OCI-LY7 (cell line): ENCODE data around the gene FBXW7. TPM values are rescaled to one million over a fixed set of nuclear protein-coding genes. Genes with fewer than 3 reads are reported as not detected.

Experiments
- BruUV-seq: library from RNA; stranded (reverse); fragments of 400-500 nt; replicated peaks from 2 replicates; lab custom pipeline; 2021; lab: Mats Ljungman, UMichigan
- CTCF ChIA-PET: fragments of 300-600 bp; sonication (Branson Sonifier 250); formaldehyde crosslinking; loops from one replicate; lab custom pipeline; 2022; ENCODE audit warnings: antibody characterized with exemption; ENCODE audit not compliant: unreplicated experiment; lab: Charles Lee
- POLR2A ChIA-PET: fragments of 300-600 bp; sonication (Branson Sonifier 250); formaldehyde crosslinking; loops from one replicate; lab custom pipeline; 2022; ENCODE audit warnings: antibody characterized with exemption; lab: Charles Lee
- DNase-seq: peaks from one replicate; pipeline ENCODE4 v3.0.0-alpha.2; 2015; ENCODE audit warnings: low spot score
- H2AFZ ChIP-seq: fragments of 200-600 bp; sonication (generic), shearing (Covaris generic); 2 replicates; pipeline ENCODE4 v1.6.1; 2014; ENCODE audit warnings: mild to moderate bottlenecking, antibody characterized with exemption, low read length, moderate library complexity
- H3K27ac ChIP-seq: fragments of 200-600 bp; sonication (generic); 2 replicates; pipeline ENCODE4 v1.5.1; 2014; ENCODE audit warnings: mixed run types, low read depth, mild to moderate bottlenecking, moderate library complexity, low read length, inconsistent platforms; ENCODE audit not compliant: poor library complexity, severe bottlenecking
- H3K36me3 ChIP-seq: fragments of 200-600 bp; sonication (generic); 2 replicates; pipeline ENCODE4 v1.6.1; 2014; ENCODE audit warnings: mild to moderate bottlenecking, antibody characterized with exemption, low read length, moderate library complexity, mixed read lengths; ENCODE audit not compliant: insufficient read depth
- H3K4me1 ChIP-seq: fragments of 200-600 bp; sonication (generic); 2 replicates; pipeline ENCODE4 v1.5.1; 2014; ENCODE audit warnings: mild to moderate bottlenecking, low read length; ENCODE audit not compliant: insufficient read depth, poor library complexity, severe bottlenecking
- H3K4me2 ChIP-seq: fragments of 200-600 bp; sonication (generic); 2 replicates; pipeline ENCODE4 v1.6.1; 2014; ENCODE audit warnings: mild to moderate bottlenecking, low read length
- H3K4me3 ChIP-seq: fragments of 200-600 bp; sonication (generic); 2 replicates; pipeline ENCODE4 v1.5.1; 2014; ENCODE audit warnings: mild to moderate bottlenecking, low read depth, low read length; ENCODE audit not compliant: poor library complexity, severe bottlenecking
- H3K79me2 ChIP-seq: fragments of 200-600 bp; sonication (generic); 2 replicates; pipeline ENCODE4 v1.6.1; 2016; ENCODE audit warnings: low read depth, mild to moderate bottlenecking, low read length, moderate library complexity, mixed read lengths; ENCODE audit not compliant: insufficient read depth
- H3K9me2 ChIP-seq: fragments of 200-600 bp; sonication (generic); 2 replicates; pipeline ENCODE4 v1.6.1; 2016; ENCODE audit warnings: mild to moderate bottlenecking, low read length, mixed read lengths; ENCODE audit not compliant: insufficient read depth
- H3K9me3 ChIP-seq: fragments of 200-600 bp; sonication (generic); 2 replicates; pipeline ENCODE4 v1.6.1; 2014; ENCODE audit warnings: mild to moderate bottlenecking, mixed run types, low read length, mixed read lengths
- H4K20me1 ChIP-seq: fragments of 200-600 bp; sonication (generic); 2 replicates; pipeline ENCODE4 v1.6.1; 2014; ENCODE audit warnings: mild to moderate bottlenecking, antibody characterized with exemption, low read length, moderate library complexity, mixed read lengths; ENCODE audit not compliant: insufficient read depth
- EZH2phosphoT487 ChIP-seq: fragments of 200-600 bp; sonication (generic); IDR thresholded peaks from 2 replicates; pipeline ENCODE4 v1.6.1; 2018; ENCODE audit warnings: low read depth, borderline replicate concordance, mild to moderate bottlenecking, mixed run types, antibody characterized with exemption, low read length, moderate library complexity, mixed read lengths
- intact Hi-C: fragments of 100-400 bp; cut with micrococcal nuclease; formaldehyde crosslinking; loops from one replicate; pipeline ENCODE4 v1.10.0; 2022; ENCODE audit not compliant: unreplicated experiment
- total RNA-seq, 2 experiments: library from RNA; depleted of rRNA in 1 of 2; stranded (reverse); fragments of >200 nt in 1 of 2; shearing (Covaris generic) in 1 of 2; gene quantifications; 2 replicates each; pipeline ENCODE4 v1.2.3, GENCODE V29; 2014 to 2022
- TF ChIP-seq, protein P1 (sequence below): fragments of 200-600 bp; sonication (generic); conservative IDR thresholded peaks from 2 replicates; pipeline ENCODE4 v1.5.1; 2014; ENCODE audit warnings: mild to moderate bottlenecking, antibody characterized with exemption, low read length, moderate library complexity, mixed read lengths

FBXW7 gene
- total RNA-seq, 2 experiments from 2014 or later, result 58.8 to 102 TPM

DNA sequence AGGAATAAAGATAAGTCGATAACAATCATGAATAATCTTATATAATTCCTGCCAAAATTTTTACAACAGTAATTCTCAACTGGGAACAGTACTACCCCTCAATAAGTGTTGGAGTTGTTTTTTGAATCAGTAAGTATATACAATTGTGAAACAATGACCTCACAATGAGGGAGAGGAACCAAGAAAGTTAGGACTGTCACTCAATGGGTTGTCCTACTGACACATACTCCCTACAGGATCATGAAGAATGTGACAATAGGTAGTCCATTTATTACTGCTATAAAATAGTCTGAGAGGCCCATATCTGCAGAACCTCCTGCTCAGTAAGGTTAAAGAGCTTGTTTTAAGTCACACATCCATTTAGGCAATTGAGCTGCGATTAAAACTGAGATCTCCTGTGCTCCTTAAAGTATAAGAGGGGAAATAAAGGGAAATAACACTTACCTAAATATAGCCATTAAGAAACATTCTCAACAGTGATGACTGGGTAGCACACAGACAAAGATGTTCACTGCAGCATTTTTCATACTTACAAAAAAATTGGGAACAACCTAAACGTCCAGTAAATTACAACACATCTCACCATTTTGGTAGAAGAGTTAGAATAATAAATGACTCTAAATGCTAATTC, 26.2 kb downstream of the FBXW7 start:
- ChIA-PET POLR2A (interaction anchor here (0.7 to 2.3 kb wide), 7 partner anchors 8 to 754 kb away, joined by 3 to 12 read pairs (median 6); no protein-coding TSS in a partner anchor), CTCF (no interaction called here)
- H3K4me3 ChIP-seq, result no peak overlapping the region
- BruUV-seq, result no TSS peak
- intact Hi-C loops, result no loop called here
- no peak overlapping the region for H3K4me2 ChIP-seq
- no peak for DNase-seq
- H3K4me1 ChIP-seq, result peaks cover 24% of the 10 kb centered on the region
- H3K9me2 ChIP-seq, result no peaks in the 10 kb centered on the region
- H3K79me2 ChIP-seq, result peaks cover 86% of the 10 kb centered on the region
- H3K9me3 ChIP-seq, result no peaks in the 10 kb centered on the region
- H4K20me1 ChIP-seq, result peaks cover 18% of the 10 kb centered on the region; the same call in 1 of the 2 replicates
- TF ChIP-seq, protein P1, sequence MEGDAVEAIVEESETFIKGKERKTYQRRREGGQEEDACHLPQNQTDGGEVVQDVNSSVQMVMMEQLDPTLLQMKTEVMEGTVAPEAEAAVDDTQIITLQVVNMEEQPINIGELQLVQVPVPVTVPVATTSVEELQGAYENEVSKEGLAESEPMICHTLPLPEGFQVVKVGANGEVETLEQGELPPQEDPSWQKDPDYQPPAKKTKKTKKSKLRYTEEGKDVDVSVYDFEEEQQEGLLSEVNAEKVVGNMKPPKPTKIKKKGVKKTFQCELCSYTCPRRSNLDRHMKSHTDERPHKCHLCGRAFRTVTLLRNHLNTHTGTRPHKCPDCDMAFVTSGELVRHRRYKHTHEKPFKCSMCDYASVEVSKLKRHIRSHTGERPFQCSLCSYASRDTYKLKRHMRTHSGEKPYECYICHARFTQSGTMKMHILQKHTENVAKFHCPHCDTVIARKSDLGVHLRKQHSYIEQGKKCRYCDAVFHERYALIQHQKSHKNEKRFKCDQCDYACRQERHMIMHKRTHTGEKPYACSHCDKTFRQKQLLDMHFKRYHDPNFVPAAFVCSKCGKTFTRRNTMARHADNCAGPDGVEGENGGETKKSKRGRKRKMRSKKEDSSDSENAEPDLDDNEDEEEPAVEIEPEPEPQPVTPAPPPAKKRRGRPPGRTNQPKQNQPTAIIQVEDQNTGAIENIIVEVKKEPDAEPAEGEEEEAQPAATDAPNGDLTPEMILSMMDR, result no peak
- no peak for TF ChIP-seq EZH2phosphoT487
- no peak overlapping the region for H3K27ac ChIP-seq
- peaks cover 29% of the 10 kb centered on the region for H3K36me3 ChIP-seq
- no peak overlapping the region for H2AFZ ChIP-seq

DNA sequence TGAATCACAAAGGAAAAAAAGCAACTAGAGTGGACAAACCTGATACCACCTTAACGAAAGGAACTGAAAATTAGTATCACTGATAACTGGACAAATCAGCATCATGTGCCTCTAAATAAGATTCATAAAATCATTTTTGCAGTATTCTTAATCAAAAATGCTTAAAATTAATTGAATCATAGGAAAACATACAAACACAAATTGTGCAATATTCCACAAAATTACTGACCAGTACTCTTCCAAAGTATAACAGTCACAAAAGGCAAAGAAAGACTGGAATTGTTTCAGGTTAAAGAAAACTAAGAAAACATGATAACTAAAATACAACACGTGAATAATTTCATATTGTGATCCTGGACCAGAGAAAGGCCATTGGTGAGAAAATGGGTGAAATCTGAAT, 27.1 kb downstream of the FBXW7 start:
- DNase-seq, result no peak
- ChIA-PET POLR2A (interaction anchor here (0.7 to 1.5 kb wide), 3 partner anchors 11 to 753 kb away, joined by 3 to 6 read pairs (median 6); no protein-coding TSS in a partner anchor), CTCF (no interaction called here)
- H3K79me2 ChIP-seq, result peaks cover 86% of the 10 kb centered on the region
- intact Hi-C loops, result no loop called here
- H2AFZ ChIP-seq, result no peak overlapping the region
- H3K9me3 ChIP-seq, result no peaks in the 10 kb centered on the region
- no peak overlapping the region for H3K27ac ChIP-seq
- peaks cover 18% of the 10 kb centered on the region; the same call in 1 of the 2 replicates for H4K20me1 ChIP-seq
- no TSS peak for BruUV-seq
- H3K4me2 ChIP-seq, result no peak overlapping the region
- peaks cover 22% of the 10 kb centered on the region for H3K36me3 ChIP-seq
- H3K4me3 ChIP-seq, result no peak overlapping the region
- H3K4me1 ChIP-seq, result peaks cover 24% of the 10 kb centered on the region
- H3K9me2 ChIP-seq, result no peaks in the 10 kb centered on the region
- TF ChIP-seq, protein P1, result no peak
- no peak for TF ChIP-seq EZH2phosphoT487

DNA sequence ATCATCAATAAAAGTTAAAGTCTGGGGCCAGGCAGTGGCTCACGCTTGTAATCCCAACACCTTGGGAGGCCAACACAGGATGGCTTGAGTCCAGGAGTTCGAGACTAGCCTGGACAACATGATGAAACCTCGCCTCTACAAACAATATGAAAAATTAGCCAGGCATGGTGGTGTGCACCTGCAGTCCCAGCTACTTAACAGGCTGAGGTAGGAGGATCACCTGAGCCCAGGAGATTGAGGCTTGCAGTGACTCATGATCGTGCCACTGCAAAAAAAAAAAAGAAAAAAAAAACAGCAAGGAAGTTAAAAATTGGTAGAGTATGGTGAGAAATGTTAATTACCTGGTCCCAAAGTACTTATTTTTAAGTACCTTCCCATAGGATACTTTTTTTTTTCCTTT, 27.5 kb downstream of the FBXW7 start:
- no peak for DNase-seq
- no peak overlapping the region for H3K4me3 ChIP-seq
- no peak for TF ChIP-seq EZH2phosphoT487
- TF ChIP-seq, protein P1, result no peak
- H3K4me1 ChIP-seq, result peaks cover 24% of the 10 kb centered on the region
- intact Hi-C loops, result no loop called here
- ChIA-PET CTCF (no interaction called here), POLR2A (interaction anchor here (0.7 to 1.2 kb wide), 3 partner anchors 48 to 125 kb away, joined by 3 to 4 read pairs (median 4); no protein-coding TSS in a partner anchor)
- no peaks in the 10 kb centered on the region for H3K9me2 ChIP-seq
- peaks cover 18% of the 10 kb centered on the region for H3K36me3 ChIP-seq
- H3K9me3 ChIP-seq, result no peaks in the 10 kb centered on the region
- H3K27ac ChIP-seq, result no peak overlapping the region
- H3K79me2 ChIP-seq, result peaks cover 86% of the 10 kb centered on the region
- BruUV-seq, result no TSS peak
- no peak overlapping the region for H2AFZ ChIP-seq
- no peak overlapping the region for H3K4me2 ChIP-seq
- H4K20me1 ChIP-seq, result peaks cover 18% of the 10 kb centered on the region; the same call in 1 of the 2 replicates
